H1 (cell line): Measurements from ENCODE around the gene ARMC5. TPM values are rescaled to one million over a fixed set of nuclear protein-coding genes. Genes with fewer than 3 reads are reported as not detected.

Experiments
- CTCF ChIA-PET: fragments of 300-600 bp; sonication (Branson Sonifier 250); formaldehyde crosslinking; loops from one replicate; lab custom pipeline; 2021; ENCODE audit not compliant: partially characterized antibody; lab: Charles Lee
- POLR2A ChIA-PET: fragments of 300-600 bp; sonication (Branson Sonifier 250); formaldehyde crosslinking; loops from one replicate; lab custom pipeline; 2021; ENCODE audit warnings: inconsistent platforms; ENCODE audit not compliant: partially characterized antibody; lab: Charles Lee
- DNase-seq, 2 experiments: peaks; one replicate each; pipeline versions ENCODE4 v3.0.0 to v3.0.0-alpha.2; 2010 to 2022; ENCODE audit warnings: low spot score in 2 of 2, low read depth in 1 of 2, mixed read lengths in 1 of 2
- FAIRE-seq: peaks from 2 replicates; lab custom pipeline; 2011; peaks lifted over from hg19 to GRCh38; lab: Jason Lieb, UNC
- H2AFZ ChIP-seq: 2 replicates; pipeline ENCODE4 v1.8.1; 2012; ENCODE audit warnings: low read length, inconsistent platforms
- H2AK5ac ChIP-seq: 2 replicates; pipeline ENCODE4 v1.6.1; 2013; ENCODE audit warnings: low read depth, low read length
- H2BK120ac ChIP-seq: replicated peaks from 2 replicates; pipeline ENCODE3; 2013; ENCODE audit warnings: low read depth, low read length, inconsistent platforms
- H2BK12ac ChIP-seq: 2 replicates; pipeline ENCODE4 v1.6.1; 2013; ENCODE audit warnings: low read depth, low read length
- H2BK15ac ChIP-seq: 2 replicates; pipeline ENCODE4 v1.6.1; 2013; ENCODE audit warnings: low read length
- H2BK20ac ChIP-seq: 2 replicates; pipeline ENCODE4 v1.6.1; 2013; ENCODE audit warnings: low read length
- H2BK5ac ChIP-seq: 2 replicates; pipeline ENCODE4 v1.6.1; 2013; ENCODE audit warnings: low read depth, low read length
- H3K14ac ChIP-seq: 2 replicates; pipeline ENCODE4 v1.6.1; 2013; ENCODE audit warnings: inconsistent platforms; ENCODE audit not compliant: insufficient read length
- H3K18ac ChIP-seq: 2 replicates; pipeline ENCODE4 v1.6.1; 2013; ENCODE audit warnings: low read length; ENCODE audit errors: extremely low read depth
- H3K23ac ChIP-seq: 2 replicates; pipeline ENCODE4 v1.6.1; 2013; ENCODE audit warnings: inconsistent platforms; ENCODE audit not compliant: insufficient read length
- H3K23me2 ChIP-seq: 2 replicates; pipeline ENCODE4 v1.6.1; 2013; ENCODE audit warnings: low read depth, low read length
- H3K27ac ChIP-seq: 2 replicates; pipeline ENCODE4 v1.6.1; 2011; ENCODE audit warnings: low read depth, low read length, inconsistent platforms
- H3K27me3 ChIP-seq, 4 experiments: replicated peaks in 1 of 4; 1 replicate in 1 of 4; 2 replicates in 3 of 4; pipeline versions ENCODE4 v1.6.1 to v1.8.1; 2011 to 2013; ENCODE audit warnings: low read length in 3 of 4, mild to moderate bottlenecking in 3 of 4, inconsistent platforms in 2 of 4, mixed read lengths in 2 of 4, moderate library complexity in 1 of 4; ENCODE audit not compliant: control insufficient read depth in 3 of 4, insufficient read depth in 3 of 4; ENCODE audit errors: extremely low read depth in 1 of 4
- H3K36me3 ChIP-seq, 4 experiments: 2 replicates each; pipeline versions ENCODE4 v1.6.1 to v1.8.1; 2011 to 2013; ENCODE audit warnings: mild to moderate bottlenecking in 4 of 4, low read length in 3 of 4, moderate library complexity in 2 of 4, control low read depth in 1 of 4, inconsistent platforms in 1 of 4; ENCODE audit not compliant: insufficient read depth in 4 of 4, control insufficient read depth in 2 of 4
- H3K4ac ChIP-seq: replicated peaks from 2 replicates; pipeline ENCODE3; 2013; ENCODE audit warnings: low read length, low read depth, mixed read lengths, inconsistent platforms; ENCODE audit not compliant: insufficient read length
- H3K4me1 ChIP-seq, 4 experiments: replicated peaks in 1 of 4; 1 replicate in 1 of 4; 2 replicates in 3 of 4; pipeline versions ENCODE4 v1.6.1 to v1.8.1; 2011 to 2013; ENCODE audit warnings: low read length in 3 of 4, inconsistent platforms in 2 of 4, mixed read lengths in 1 of 4; ENCODE audit not compliant: insufficient read depth in 4 of 4, control insufficient read depth in 3 of 4
- H3K4me2 ChIP-seq, 2 experiments: 2 replicates each; pipeline versions ENCODE4 v1.6.1 to v1.8.1; 2011 to 2013; ENCODE audit warnings: low read depth in 2 of 2, low read length in 2 of 2, control low read depth in 1 of 2, inconsistent platforms in 1 of 2, mild to moderate bottlenecking in 1 of 2; ENCODE audit not compliant: insufficient read depth in 1 of 2
- H3K4me3 ChIP-seq, 4 experiments: fragments of 200-600, 300-600 bp in 1 of 4; sonication (generic), shearing (Covaris generic), sonication (Bioruptor Twin) in 1 of 4; 2 replicates each; pipeline versions ENCODE4 v1.5.1 to v1.8.1; 2011 to 2016; ENCODE audit warnings: low read length in 4 of 4, low read depth in 3 of 4, control low read depth in 2 of 4, inconsistent platforms in 2 of 4, mild to moderate bottlenecking in 2 of 4, mixed read lengths in 1 of 4, moderate library complexity in 1 of 4; ENCODE audit not compliant: insufficient read depth in 2 of 4; ENCODE audit errors: extremely low read depth in 1 of 4
- H3K56ac ChIP-seq: replicated peaks from 2 replicates; pipeline ENCODE3; 2013; ENCODE audit warnings: low read depth, mild to moderate bottlenecking, mixed read lengths, low read length, inconsistent platforms; ENCODE audit not compliant: insufficient read length
- H3K79me1 ChIP-seq: 2 replicates; pipeline ENCODE4 v1.6.1; 2013; ENCODE audit warnings: low read depth, low read length, control low read depth
- H3K79me2 ChIP-seq, 2 experiments: 2 replicates each; pipeline versions ENCODE4 v1.6.1 to v1.8.1; 2012 to 2013; ENCODE audit warnings: low read length in 2 of 2, mild to moderate bottlenecking in 2 of 2, inconsistent platforms in 1 of 2; ENCODE audit not compliant: insufficient read depth in 2 of 2, control insufficient read depth in 1 of 2
- H3K9ac ChIP-seq, 4 experiments: replicated peaks in 1 of 4; 1 replicate in 1 of 4; 2 replicates in 3 of 4; pipeline versions ENCODE4 v1.6.1 to v1.8.1; 2011 to 2013; ENCODE audit warnings: low read depth in 3 of 4, low read length in 3 of 4, control low read depth in 2 of 4, mild to moderate bottlenecking in 2 of 4, moderate library complexity in 2 of 4, inconsistent platforms in 1 of 4; ENCODE audit errors: extremely low read depth in 1 of 4
- H3K9me3 ChIP-seq, 2 experiments: 2 replicates each; pipeline versions ENCODE4 v1.6.1 to v1.8.1; 2012 to 2013; ENCODE audit warnings: mild to moderate bottlenecking in 2 of 2, moderate library complexity in 2 of 2, control low read depth in 1 of 2, inconsistent platforms in 1 of 2, low read depth in 1 of 2, low read length in 1 of 2, mixed read lengths in 1 of 2; ENCODE audit not compliant: insufficient read depth in 2 of 2
- H4K20me1 ChIP-seq, 2 experiments: replicated peaks in 1 of 2; 2 replicates each; pipeline versions ENCODE3 to v1.8.1; 2011 to 2013; ENCODE audit warnings: inconsistent platforms in 2 of 2, low read length in 2 of 2, mild to moderate bottlenecking in 1 of 2; ENCODE audit not compliant: insufficient read depth in 2 of 2, control insufficient read depth in 1 of 2
- H4K5ac ChIP-seq: 2 replicates; pipeline ENCODE4 v1.6.1; 2013; ENCODE audit warnings: low read length, low read depth, mixed read lengths, inconsistent platforms; ENCODE audit not compliant: insufficient read length
- H4K8ac ChIP-seq: 2 replicates; pipeline ENCODE4 v1.8.0; 2013; ENCODE audit warnings: mild to moderate bottlenecking, moderate library complexity, low read length, inconsistent platforms; ENCODE audit not compliant: insufficient read depth; ENCODE audit errors: extremely low read depth
- H4K91ac ChIP-seq: replicated peaks from 2 replicates; pipeline ENCODE3; 2013; ENCODE audit warnings: low read length, mixed read lengths, inconsistent platforms; ENCODE audit not compliant: insufficient read length
- CBX8 ChIP-seq: fragments of 300-800, 300-1000 bp; sonication (generic); IDR thresholded peaks from 2 replicates; pipeline ENCODE4 v1.7.1; 2016; ENCODE audit warnings: low read depth, low read length, borderline replicate concordance
- EGR1 ChIP-seq: IDR thresholded peaks from 2 replicates; pipeline ENCODE4 v1.6.1; 2011; ENCODE audit warnings: low read depth, low read length, borderline replicate concordance
- MAFK ChIP-seq: IDR thresholded peaks from 2 replicates; pipeline ENCODE4 v1.6.1; 2012; ENCODE audit warnings: low read depth, mild to moderate bottlenecking, improper control_type of control experiment, low read length
- RFX5 ChIP-seq: IDR thresholded peaks from 2 replicates; pipeline ENCODE4 v1.6.1; 2011; ENCODE audit warnings: low read depth, low read length, improper control_type of control experiment, borderline replicate concordance
- SAP30 ChIP-seq: fragments of 300-600 bp; sonication (generic); IDR thresholded peaks from 2 replicates; pipeline ENCODE4 v1.7.1; 2012; ENCODE audit warnings: low read length, moderate library complexity, mild to moderate bottlenecking, inconsistent platforms; ENCODE audit not compliant: insufficient read depth, insufficient replicate concordance
- SIRT6 ChIP-seq: IDR thresholded peaks from one replicate; pipeline ENCODE4 v1.7.1; 2012; ENCODE audit warnings: low read length, inconsistent platforms
- SIX5 ChIP-seq: IDR thresholded peaks from 2 replicates; pipeline ENCODE4 v1.6.1; 2011; ENCODE audit warnings: mild to moderate bottlenecking, low read depth, low read length
- TEAD4 ChIP-seq: IDR thresholded peaks from 2 replicates; pipeline ENCODE4 v1.6.1; 2012; ENCODE audit warnings: low read depth, low read length, inconsistent platforms, mixed read lengths
- WGBS, 2 experiments: shearing (Covaris generic) in 1 of 2; methylation state at CpG; one replicate each; pipeline versions ENCODE4 v1.1.6 to v1.1.7; 2013 to 2015; ENCODE audit warnings: low lambda C conversion rate in 2 of 2, mixed read lengths in 2 of 2, inconsistent platforms in 1 of 2, low coverage in 1 of 2, missing lambda C conversion rate in 1 of 2; ENCODE audit not compliant: insufficient replicate concordance in 2 of 2, insufficient coverage in 1 of 2, insufficient read length in 1 of 2; ENCODE audit errors: extremely low coverage in 1 of 2, missing lambda C conversion rate in 1 of 2; 5-methylcytosine and 5-hydroxymethylcytosine counted together
- polyA plus RNA-seq, 7 experiments: library from polyadenylated mRNA; depleted of rRNA in 3 of 7; stranded (reverse) in 5 of 7; unstranded in 2 of 7; fragments of >200 nt in 5 of 7; fragments of 200-250 nt in 2 of 7; gene quantifications; 1 replicate in 5 of 7; 2 replicates in 1 of 7; 4 replicates in 1 of 7; pipeline versions ENCODE4 v1.2.1 to v1.2.3, GENCODE V29; 2011 to 2013; ENCODE audit warnings: missing spikeins in 2 of 7, mixed read lengths in 2 of 7
- total RNA-seq: library from RNA; stranded (reverse); fragmentation: NEBNext Ultra II Directional; extraction: Animal tissue kit (Norgen Biotek cat#: 25700); gene quantifications from 2 replicates; pipeline ENCODE4 v1.2.1, GENCODE V29; 2021
- TF ChIP-seq, protein P1 (sequence below): IDR thresholded peaks from 2 replicates; pipeline ENCODE4 v1.6.1; 2012; ENCODE audit warnings: low read length, inconsistent platforms
- TF ChIP-seq, protein P2 (sequence below), 3 experiments: IDR thresholded peaks; 1 replicate in 2 of 3; 2 replicates in 1 of 3; pipeline versions ENCODE4 v1.5.1 to v1.6.1; 2011; ENCODE audit warnings: low read length in 3 of 3, mild to moderate bottlenecking in 3 of 3, inconsistent platforms in 2 of 3, low read depth in 1 of 3, moderate library complexity in 1 of 3; ENCODE audit not compliant: insufficient read depth in 1 of 3; ENCODE audit errors: control extremely low read depth in 1 of 3

Gene ARMC5
- total and polyA plus RNA-seq, 2 of the 8 experiments (the other 6 are each of a cell fraction or from before 2014, with no cell fraction given), result 7.8 to 8.7 TPM

DNA sequence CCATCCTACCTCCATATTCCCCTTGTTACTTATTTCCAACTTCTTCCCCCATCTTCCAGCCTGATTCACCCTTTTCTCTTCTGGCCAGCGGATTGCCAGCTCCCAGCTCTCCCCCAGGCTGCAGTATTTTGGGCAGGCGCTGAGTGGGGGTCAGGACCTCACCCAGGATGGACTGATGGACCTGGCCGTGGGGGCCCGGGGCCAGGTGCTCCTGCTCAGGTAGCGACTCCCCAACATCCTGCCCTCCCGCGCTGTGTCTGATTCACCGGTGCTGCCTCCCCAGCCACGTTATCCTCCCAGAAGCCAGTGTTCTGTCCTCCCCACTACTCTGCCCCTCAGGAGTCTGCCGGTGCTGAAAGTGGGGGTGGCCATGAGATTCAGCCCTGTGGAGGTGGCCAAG lies 46.6 kb upstream of the ARMC5 start:
- Histone ChIP-seq H2BK120ac (no peak overlapping the region), H3K79me2 (no peaks in the 10 kb centered on the region), H3K14ac (no peak overlapping the region), H2BK5ac (no peak overlapping the region), H3K27me3 (no peaks in the 10 kb centered on the region; a peak in 1 of 7 replicates), H3K23me2 (peaks cover 2% of the 10 kb centered on the region; the same call in 1 of the 2 replicates), H3K18ac (no peak overlapping the region), H2BK15ac (no peak overlapping the region), H3K9ac (no peak overlapping the region), H2BK12ac (no peak overlapping the region), H3K4me1 (no peaks in the 10 kb centered on the region), H3K4ac (no peak overlapping the region), H3K9me3 (no peaks in the 10 kb centered on the region), H4K20me1 (no peaks in the 10 kb centered on the region), H3K79me1 (no peaks in the 10 kb centered on the region), H3K56ac (no peak overlapping the region), H2AK5ac (no peak overlapping the region), H3K4me2 (no peak overlapping the region), H3K27ac (no peak overlapping the region), H3K36me3 (no peaks in the 10 kb centered on the region), H3K23ac (no peak overlapping the region), H4K91ac (no peak overlapping the region), H4K8ac (no peak overlapping the region; the same call in 1 of the 2 replicates), H2AFZ (no peak overlapping the region), H2BK20ac (no peak overlapping the region), H3K4me3 (no peak overlapping the region), H4K5ac (no peak overlapping the region)
- DNase-seq, result no peak
- CTCF ChIA-PET, result no interaction called here
- 88% methylated on average over 3 of the region's 10 CpGs; no CpG with 5 or more reads in 1 of the 2 experiments for WGBS, 2 experiments
- POLR2A ChIA-PET, result no interaction called here
- FAIRE-seq, result no peak
- TF ChIP-seq TEAD4 (no peak), SIX5 (no peak), EGR1 (no peak), CBX8 (no peak), SAP30 (no peak), RFX5 (no peak), SIRT6 (no peak), MAFK (no peak)
- TF ChIP-seq, protein P1, sequence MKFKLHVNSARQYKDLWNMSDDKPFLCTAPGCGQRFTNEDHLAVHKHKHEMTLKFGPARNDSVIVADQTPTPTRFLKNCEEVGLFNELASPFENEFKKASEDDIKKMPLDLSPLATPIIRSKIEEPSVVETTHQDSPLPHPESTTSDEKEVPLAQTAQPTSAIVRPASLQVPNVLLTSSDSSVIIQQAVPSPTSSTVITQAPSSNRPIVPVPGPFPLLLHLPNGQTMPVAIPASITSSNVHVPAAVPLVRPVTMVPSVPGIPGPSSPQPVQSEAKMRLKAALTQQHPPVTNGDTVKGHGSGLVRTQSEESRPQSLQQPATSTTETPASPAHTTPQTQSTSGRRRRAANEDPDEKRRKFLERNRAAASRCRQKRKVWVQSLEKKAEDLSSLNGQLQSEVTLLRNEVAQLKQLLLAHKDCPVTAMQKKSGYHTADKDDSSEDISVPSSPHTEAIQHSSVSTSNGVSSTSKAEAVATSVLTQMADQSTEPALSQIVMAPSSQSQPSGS, result no peak
- TF ChIP-seq, protein P2, sequence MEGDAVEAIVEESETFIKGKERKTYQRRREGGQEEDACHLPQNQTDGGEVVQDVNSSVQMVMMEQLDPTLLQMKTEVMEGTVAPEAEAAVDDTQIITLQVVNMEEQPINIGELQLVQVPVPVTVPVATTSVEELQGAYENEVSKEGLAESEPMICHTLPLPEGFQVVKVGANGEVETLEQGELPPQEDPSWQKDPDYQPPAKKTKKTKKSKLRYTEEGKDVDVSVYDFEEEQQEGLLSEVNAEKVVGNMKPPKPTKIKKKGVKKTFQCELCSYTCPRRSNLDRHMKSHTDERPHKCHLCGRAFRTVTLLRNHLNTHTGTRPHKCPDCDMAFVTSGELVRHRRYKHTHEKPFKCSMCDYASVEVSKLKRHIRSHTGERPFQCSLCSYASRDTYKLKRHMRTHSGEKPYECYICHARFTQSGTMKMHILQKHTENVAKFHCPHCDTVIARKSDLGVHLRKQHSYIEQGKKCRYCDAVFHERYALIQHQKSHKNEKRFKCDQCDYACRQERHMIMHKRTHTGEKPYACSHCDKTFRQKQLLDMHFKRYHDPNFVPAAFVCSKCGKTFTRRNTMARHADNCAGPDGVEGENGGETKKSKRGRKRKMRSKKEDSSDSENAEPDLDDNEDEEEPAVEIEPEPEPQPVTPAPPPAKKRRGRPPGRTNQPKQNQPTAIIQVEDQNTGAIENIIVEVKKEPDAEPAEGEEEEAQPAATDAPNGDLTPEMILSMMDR (IDR thresholded peaks at IDR 0.05; ENCODE audit: control extremely low read depth in 1 of 3, insufficient read depth in 1 of 3, low read depth in 1 of 3, low read length in 3 of 3), result no peak
